Stimulated activated CD4-positive, alpha-beta T cell treated with anti-CD3 and anti-CD28 coated beads, Interleukin-15, amount 100 ng/mL, for 24 hours (primary cell): ENCODE data around the gene FMNL2.

Source experiments
- DNase-seq: peaks from one replicate; pipeline ENCODE4 v3.0.0-alpha.2; 2020

FMNL2 gene

GRCh38 chr2:152452256-152452973 is 117.4 kb downstream of the FMNL2 start:
- DNase-seq = no peak

GRCh38 chr2:152453129-152453911 is 118.3 kb downstream of the FMNL2 start:
- no peak for DNase-seq

GRCh38 chr2:152454371-152454770 is 119.4 kb downstream of the FMNL2 start:
- DNase-seq = no peak

- DNase-seq = no peak
Measured at GRCh38 chr2:152454960-152455359, 120.0 kb downstream of the FMNL2 start.

- no peak for DNase-seq
Measured at GRCh38 chr2:152455738-152456137, 120.8 kb downstream of the FMNL2 start.

GRCh38 chr2:152456262-152456661 is 121.3 kb downstream of the FMNL2 start:
- no peak for DNase-seq

GRCh38 chr2:152458441-152458940 is 123.5 kb downstream of the FMNL2 start:
- no peak for DNase-seq

- no peak for DNase-seq
Measured at GRCh38 chr2:152459091-152459490, 124.1 kb downstream of the FMNL2 start.

- DNase-seq = no peak
Measured at GRCh38 chr2:152460567-152460966, 125.6 kb downstream of the FMNL2 start.

GRCh38 chr2:152462120-152462519 is 127.1 kb downstream of the FMNL2 start:
- no peak for DNase-seq

GRCh38 chr2:152462779-152463178 is 127.8 kb downstream of the FMNL2 start:
- DNase-seq = no peak

GRCh38 chr2:152464851-152465470 is 130.0 kb downstream of the FMNL2 start:
- no peak for DNase-seq

GRCh38 chr2:152465541-152465940 is 130.6 kb downstream of the FMNL2 start:
- no peak for DNase-seq

- DNase-seq = no peak
Measured at GRCh38 chr2:152466041-152466440, 131.1 kb downstream of the FMNL2 start.

- DNase-seq = no peak
Measured at GRCh38 chr2:152466980-152467676, 132.2 kb downstream of the FMNL2 start.

GRCh38 chr2:152467677-152468410 is 132.9 kb downstream of the FMNL2 start:
- DNase-seq = no peak

GRCh38 chr2:152468899-152469692 is 134.1 kb downstream of the FMNL2 start:
- no peak for DNase-seq

GRCh38 chr2:152470861-152471854 is 136.2 kb downstream of the FMNL2 start:
- DNase-seq = no peak

- DNase-seq = no peak
Measured at GRCh38 chr2:152472481-152472887, 137.5 kb downstream of the FMNL2 start.
